Transverse colon (tissue), 4 donors: ENCODE results near the gene PRRC2A. TPM values are rescaled to one million over a fixed set of nuclear protein-coding genes. Genes with fewer than 3 reads are reported as not detected.

Source experiments
- DNase-seq: peaks from one replicate; pipeline ENCODE4 v3.0.0-alpha.2; 2019
- H3K27ac ChIP-seq, 4 donors: fragments of 200-600 bp; sonication (generic); 2 replicates each; pipeline ENCODE4 v1.5.1; 2016 to 2018; ENCODE audit warnings: inconsistent platforms in 4 of 4
- H3K27me3 ChIP-seq: fragments of 200-600 bp; sonication (generic); 2 replicates; pipeline ENCODE4 v1.5.1; 2017; ENCODE audit warnings: inconsistent platforms
- H3K36me3 ChIP-seq, 4 donors: fragments of 200-600 bp; sonication (generic); 2 replicates each; pipeline ENCODE4 v1.5.1; 2017 to 2019; ENCODE audit warnings: inconsistent platforms in 4 of 4
- H3K4me1 ChIP-seq, 4 donors: fragments of 200-600 bp; sonication (generic); 2 replicates each; pipeline ENCODE4 v1.5.1; 2017 to 2020; ENCODE audit warnings: inconsistent platforms in 4 of 4
- H3K4me3 ChIP-seq, 4 donors: fragments of 200-600 bp; sonication (generic); 1 replicate in 1 of 4; 2 replicates in 3 of 4; pipeline versions ENCODE4 v1.5.1 to v1.6.1; 2017 to 2019; ENCODE audit warnings: inconsistent platforms in 4 of 4
- H3K9me3 ChIP-seq, 2 donors: fragments of 200-600 bp; sonication (generic); 2 replicates each; pipeline ENCODE4 v1.5.1; 2017 to 2019; ENCODE audit warnings: inconsistent platforms in 2 of 2
- CTCF ChIP-seq, 5 experiments: fragments of 200-600 bp in 3 of 5; fragments of 450-650 bp in 2 of 5; sonication (generic) in 3 of 5; IDR thresholded peaks; 1 replicate in 2 of 5; 2 replicates in 3 of 5; pipeline ENCODE4 v1.5.1; 2016 to 2017; ENCODE audit warnings: antibody characterized with exemption in 5 of 5, inconsistent platforms in 3 of 5, mild to moderate bottlenecking in 2 of 5, moderate library complexity in 1 of 5
- EP300 ChIP-seq: sonication (generic); formaldehyde crosslinking; IDR thresholded peaks from one replicate; pipeline ENCODE4 v1.6.1; 2017; ENCODE audit warnings: antibody characterized with exemption, low read depth
- POLR2A ChIP-seq: fragments of 450-650 bp; IDR thresholded peaks from one replicate; pipeline ENCODE4 v1.6.1; 2016; ENCODE audit warnings: antibody characterized with exemption, mild to moderate bottlenecking, moderate library complexity
- POLR2AphosphoS5 ChIP-seq, 3 donors: sonication (generic); formaldehyde crosslinking; IDR thresholded peaks; one replicate each; pipeline ENCODE4 v1.6.1; 2016; ENCODE audit warnings: antibody characterized with exemption in 3 of 3
- WGBS, 2 donors: methylation state at CpG; one replicate each; pipeline ENCODE4 v1.1.5; 2018; ENCODE audit warnings: low coverage in 1 of 2; 5-methylcytosine and 5-hydroxymethylcytosine counted together
- in situ Hi-C, 4 donors: fragments of 200-750 bp; cut with MboI; loops; one replicate each; pipeline versions ENCODE4 v1.15.0 to v1.15.1; 2017; ENCODE audit warnings: low sequenced_read_pairs in 3 of 4, low pct_ligation_motif_present in 1 of 4, low pct_unique_long_range_greater_than_20kb in 1 of 4
- intact Hi-C: fragments of 100-400 bp; cut with DNase I; formaldehyde crosslinking; loops from one replicate; pipeline ENCODE4 v1.15.1; 2023; ENCODE audit warnings: low total_unique reads
- total RNA-seq, 4 donors: library from RNA; depleted of rRNA; stranded (reverse); fragments of >200 nt; gene quantifications; one replicate each; pipeline ENCODE4 v1.1.0, GENCODE V29; 2016

Gene PRRC2A
- total RNA-seq, 4 donors from 2014 or later: 63.9 to 138 (median 85.8) TPM

- Histone ChIP-seq H3K27ac (no peak overlapping the region), H3K4me1 (no peaks in the 10 kb centered on the region), H3K9me3 (no peaks in the 10 kb centered on the region), H3K27me3 (no peaks in the 10 kb centered on the region), H3K4me3 (no peak overlapping the region), H3K36me3 (peaks cover 0 to 69% (median 38%) of the 10 kb centered on the region in 4 donors)
- in situ Hi-C loops: no loop called here
- 79% methylated on average over 3 of the region's 3 CpGs; no CpG with 5 or more reads in 1 of the 2 donors for WGBS, 2 donors
- TF ChIP-seq EP300: no peak
- TF ChIP-seq CTCF (IDR thresholded peaks at IDR 0.05): no peak
- no peak for TF ChIP-seq POLR2A
- no peak for TF ChIP-seq POLR2AphosphoS5 (IDR thresholded peaks at IDR 0.05)
- intact Hi-C loops: no loop called here
- no peak for DNase-seq
Measured at GRCh38 chr6:31634131-31634530, 13.6 kb downstream of the PRRC2A start.

- H3K4me3 ChIP-seq: no peak overlapping the region
- no peak overlapping the region for H3K27ac ChIP-seq
- H3K27me3 ChIP-seq: no peaks in the 10 kb centered on the region
- intact Hi-C loops (no loop called here), in situ Hi-C loops (no loop called here)
- no peak for DNase-seq
- H3K36me3 ChIP-seq: peaks cover 0 to 71% (median 35%) of the 10 kb centered on the region in 4 donors
- no peaks in the 10 kb centered on the region for H3K9me3 ChIP-seq
- TF ChIP-seq CTCF (IDR thresholded peaks at IDR 0.05) (no peak), POLR2A (no peak), POLR2AphosphoS5 (IDR thresholded peaks at IDR 0.05) (no peak), EP300 (no peak)
- WGBS, 2 donors: 80 to 85% methylated on average over 2 to 11 of the region's 11 CpGs
- H3K4me1 ChIP-seq: no peaks in the 10 kb centered on the region
Measured at GRCh38 chr6:31634969-31635575, 14.6 kb downstream of the PRRC2A start.

GRCh38 chr6:31636698-31637596 is 16.4 kb downstream of the PRRC2A start:
- Histone ChIP-seq H3K4me3 (no peak overlapping the region), H3K27me3 (no peaks in the 10 kb centered on the region), H3K9me3 (no peaks in the 10 kb centered on the region), H3K36me3 (peaks cover 0 to 73% (median 39%) of the 10 kb centered on the region in 4 donors), H3K4me1 (no peaks in the 10 kb centered on the region), H3K27ac (no peak overlapping the region)
- DNase-seq: no peak
- WGBS, 2 donors: 80 to 87% methylated on average over 3 to 25 of the region's 27 CpGs
- TF ChIP-seq POLR2A (no peak), POLR2AphosphoS5 (IDR thresholded peaks at IDR 0.05) (no peak), CTCF (IDR thresholded peaks at IDR 0.05) (no peak), EP300 (no peak)
- intact Hi-C loops (no loop called here), in situ Hi-C loops (no loop called here)

GRCh38 chr6:31639043-31639442 is 18.5 kb downstream of the PRRC2A start:
- 75 to 93% methylated on average over 3 to 9 of the region's 9 CpGs for WGBS, 2 donors

More at GRCh38 chr6:31639043-31639442, 18.5 kb downstream of the PRRC2A start:
- H3K4me1 ChIP-seq: no peaks in the 10 kb centered on the region
- no peak for TF ChIP-seq POLR2A
- no peak for TF ChIP-seq POLR2AphosphoS5 (IDR thresholded peaks at IDR 0.05)
- no peak for TF ChIP-seq EP300
- TF ChIP-seq CTCF (IDR thresholded peaks at IDR 0.05): no peak
- no peaks in the 10 kb centered on the region for H3K27me3 ChIP-seq
- peaks cover 0 to 83% (median 42%) of the 10 kb centered on the region in 4 donors for H3K36me3 ChIP-seq
- in situ Hi-C loops: no loop called here
- H3K4me3 ChIP-seq: no peak overlapping the region
- DNase-seq: no peak
- H3K27ac ChIP-seq: no peak overlapping the region
- H3K9me3 ChIP-seq: no peaks in the 10 kb centered on the region
- intact Hi-C loops: no loop called here
